Endothelial cell of umbilical vein (primary cell): ENCODE results near the gene CAMK2B. TPM values are rescaled to one million over a fixed set of nuclear protein-coding genes. Genes with fewer than 3 reads are reported as not detected.

Experiments used
- BruUV-seq: library from RNA; stranded (reverse); fragments of 400-500 nt; replicated peaks from 2 replicates; lab custom pipeline; 2021; lab: Mats Ljungman, UMichigan
- CTCF ChIA-PET: fragments of 300-600, 350-600 bp; sonication (Branson Sonifier 250); formaldehyde crosslinking; loops from one replicate; lab custom pipeline; 2021; ENCODE audit warnings: antibody characterized with exemption, inconsistent platforms; lab: Charles Lee
- POLR2A ChIA-PET: fragments of 300-600, 350-600 bp; sonication (Branson Sonifier 250); formaldehyde crosslinking; loops from one replicate; lab custom pipeline; 2021; ENCODE audit warnings: antibody characterized with exemption, inconsistent platforms; lab: Charles Lee
- DNase-seq: peaks from one replicate; pipeline ENCODE4 v3.0.0-alpha.2; 2011; ENCODE audit warnings: low read depth, low spot score
- FAIRE-seq: peaks from 2 replicates; lab custom pipeline; 2011; peaks lifted over from hg19 to GRCh38; lab: Jason Lieb, UNC
- H2AFZ ChIP-seq: 2 replicates; pipeline ENCODE4 v1.6.0; 2012; ENCODE audit warnings: low read depth, low read length, control low read depth, inconsistent platforms
- H3K27ac ChIP-seq: 2 replicates; pipeline ENCODE4 v1.5.1; 2011; ENCODE audit warnings: low read depth, mild to moderate bottlenecking, control low read depth, low read length, moderate library complexity; ENCODE audit not compliant: insufficient read depth
- H3K27me3 ChIP-seq, 2 experiments: 2 replicates each; pipeline versions ENCODE4 v1.6.0 to v1.6.1; 2011; ENCODE audit warnings: low read length in 2 of 2, mixed read lengths in 1 of 2; ENCODE audit not compliant: control insufficient read depth in 2 of 2, insufficient read depth in 2 of 2
- H3K36me3 ChIP-seq, 2 experiments: 2 replicates in 1 of 2; 3 replicates in 1 of 2; pipeline ENCODE4 v1.5.1; 2011; ENCODE audit warnings: low read length in 2 of 2, mild to moderate bottlenecking in 1 of 2, moderate library complexity in 1 of 2; ENCODE audit not compliant: control insufficient read depth in 2 of 2, insufficient read depth in 2 of 2; ENCODE audit errors: extremely low read depth in 1 of 2
- H3K4me1 ChIP-seq: 3 replicates; pipeline ENCODE4 v1.5.1; 2011; ENCODE audit warnings: mild to moderate bottlenecking, low read length; ENCODE audit not compliant: control insufficient read depth, insufficient read depth; ENCODE audit errors: extremely low read depth
- H3K4me2 ChIP-seq: 2 replicates; pipeline ENCODE4 v1.6.1; 2011; ENCODE audit warnings: low read length, control low read depth, mixed read lengths; ENCODE audit not compliant: insufficient read depth
- H3K4me3 ChIP-seq, 3 experiments: fragments of 200-600 bp in 1 of 3; sonication (generic), shearing (Covaris generic) in 1 of 3; replicated peaks in 1 of 3; 2 replicates each; pipeline ENCODE4 v1.5.1; 2011 to 2016; ENCODE audit warnings: control low read depth in 3 of 3, low read length in 3 of 3, mild to moderate bottlenecking in 2 of 3, inconsistent platforms in 1 of 3, low read depth in 1 of 3, moderate library complexity in 1 of 3; ENCODE audit not compliant: insufficient read depth in 1 of 3
- H3K79me2 ChIP-seq: 2 replicates; pipeline ENCODE4 v1.6.0; 2012; ENCODE audit warnings: low read length, inconsistent platforms; ENCODE audit not compliant: control insufficient read depth, insufficient read depth
- H3K9ac ChIP-seq: replicated peaks from 2 replicates; pipeline ENCODE3; 2011; ENCODE audit warnings: low read length, control low read depth; ENCODE audit not compliant: insufficient read depth; ENCODE audit errors: extremely low read depth
- H3K9me1 ChIP-seq: replicated peaks from 3 replicates; pipeline ENCODE4 v1.6.0; 2011; ENCODE audit warnings: mild to moderate bottlenecking, low read length; ENCODE audit not compliant: control insufficient read depth, insufficient read depth; ENCODE audit errors: extremely low read depth
- H3K9me3 ChIP-seq: replicated peaks from 2 replicates; pipeline ENCODE4 v1.5.1; 2012; ENCODE audit warnings: low read length, inconsistent platforms; ENCODE audit not compliant: control insufficient read depth, insufficient read depth
- H4K20me1 ChIP-seq: replicated peaks from 2 replicates; pipeline ENCODE3; 2011; ENCODE audit warnings: mild to moderate bottlenecking, low read length; ENCODE audit not compliant: control insufficient read depth, insufficient read depth; ENCODE audit errors: extremely low read depth
- CTCF ChIP-seq, 2 donors: IDR thresholded peaks; 1 replicate in 1 of 2; 2 replicates in 1 of 2; pipeline ENCODE4 v1.5.1; 2011; ENCODE audit warnings: low read length in 2 of 2, mild to moderate bottlenecking in 2 of 2, moderate library complexity in 2 of 2, control low read depth in 1 of 2, inconsistent platforms in 1 of 2, low read depth in 1 of 2; ENCODE audit not compliant: insufficient read depth in 1 of 2; ENCODE audit errors: extremely low read depth in 1 of 2
- EZH2 ChIP-seq: IDR thresholded peaks from 2 replicates; pipeline ENCODE4 v1.6.1; 2012; ENCODE audit warnings: borderline replicate concordance, low read depth, mild to moderate bottlenecking, moderate library complexity, low read length, inconsistent platforms; ENCODE audit not compliant: severe bottlenecking
- FOS ChIP-seq: IDR thresholded peaks from 2 replicates; pipeline ENCODE4 v1.6.1; 2011; ENCODE audit warnings: mild to moderate bottlenecking, low read length, moderate library complexity, borderline replicate concordance; ENCODE audit not compliant: insufficient read depth
- GATA2 ChIP-seq: IDR thresholded peaks from 2 replicates; pipeline ENCODE4 v1.7.0; 2011; ENCODE audit warnings: low read depth, mild to moderate bottlenecking, moderate library complexity, mixed read lengths, low read length; ENCODE audit not compliant: insufficient read length, insufficient read depth
- JUN ChIP-seq: IDR thresholded peaks from 2 replicates; pipeline ENCODE4 v1.6.1; 2011; ENCODE audit warnings: borderline replicate concordance, low read depth; ENCODE audit not compliant: insufficient read length, insufficient read depth
- MAX ChIP-seq: IDR thresholded peaks from 2 replicates; pipeline ENCODE4 v1.6.1; 2011; ENCODE audit not compliant: insufficient read depth, insufficient read length
- MYC ChIP-seq: IDR thresholded peaks from one replicate; pipeline ENCODE4 v1.6.1; 2011; ENCODE audit warnings: mild to moderate bottlenecking, low read depth, low read length
- POLR2A ChIP-seq: IDR thresholded peaks from 2 replicates; pipeline ENCODE4 v1.6.1; 2012; ENCODE audit warnings: low read depth, mild to moderate bottlenecking, control low read depth, low read length
- POLR2AphosphoS5 ChIP-seq: IDR thresholded peaks from 2 replicates; pipeline ENCODE4 v1.6.1; 2012; ENCODE audit warnings: low read depth, mild to moderate bottlenecking, control low read depth, low read length, moderate library complexity; ENCODE audit not compliant: insufficient read depth
- dilution Hi-C: fragments of 300-500 bp; cut with MboI; formaldehyde crosslinking; loops from one replicate; pipeline ENCODE4 v1.15.0; 2019; ENCODE audit warnings: low sequenced_read_pairs; ENCODE audit not compliant: extremely low pct_ligation_motif_present
- intact Hi-C: fragments of 100-400 bp; cut with micrococcal nuclease; formaldehyde crosslinking; loops from one replicate; pipeline ENCODE4 v1.10.0; 2022
- polyA plus RNA-seq, 4 experiments: library from polyadenylated mRNA; depleted of rRNA in 3 of 4; stranded (reverse) in 3 of 4; unstranded in 1 of 4; fragments of >200 nt; gene quantifications; 2 replicates each; pipeline versions ENCODE4 v1.2.1 to v1.2.3, GENCODE V29; 2011 to 2012; ENCODE audit warnings: missing spikeins in 1 of 4
- total RNA-seq: library from RNA; stranded (reverse); gene quantifications from 2 replicates; pipeline ENCODE4 v1.2.3, GENCODE V29; 2021

The CAMK2B gene
- total and polyA plus RNA-seq, 2 donors (not counting 3 experiments of a cell fraction or from before 2014, with no cell fraction given), result 0.57 to 1.6 TPM

- H3K27me3 ChIP-seq, result no peaks in the 10 kb centered on the region
- TF ChIP-seq JUN (no peak), POLR2AphosphoS5 (no peak), MAX (no peak), FOS (no peak), GATA2 (no peak), MYC (no peak), EZH2 (no peak)
- H4K20me1 ChIP-seq, result no peaks in the 10 kb centered on the region
- H3K9me1 ChIP-seq, result no peaks in the 10 kb centered on the region
- FAIRE-seq, result no peak
- H3K27ac ChIP-seq, result no peak overlapping the region
- no peaks in the 10 kb centered on the region for H3K79me2 ChIP-seq
- H3K4me2 ChIP-seq, result no peak overlapping the region
- no peaks in the 10 kb centered on the region for H3K4me1 ChIP-seq
- dilution Hi-C loops (no loop called here), intact Hi-C loops (no loop called here)
- H2AFZ ChIP-seq, result no peak overlapping the region
- BruUV-seq, result no TSS peak
- CTCF ChIA-PET, result interaction anchor here (1.1 kb wide), 1 partner anchor 12 kb away, joined by 3 read pairs; no protein-coding TSS in a partner anchor
- H3K9ac ChIP-seq, result no peak overlapping the region
- H3K9me3 ChIP-seq, result no peaks in the 10 kb centered on the region
- no peak overlapping the region for H3K4me3 ChIP-seq
- POLR2A ChIA-PET, result no interaction called here
- DNase-seq, result no peak
- H3K36me3 ChIP-seq, result no peaks in the 10 kb centered on the region
Measured at GRCh38 chr7:44228571-44229350, 96.6 kb downstream of the CAMK2B start.

DNA sequence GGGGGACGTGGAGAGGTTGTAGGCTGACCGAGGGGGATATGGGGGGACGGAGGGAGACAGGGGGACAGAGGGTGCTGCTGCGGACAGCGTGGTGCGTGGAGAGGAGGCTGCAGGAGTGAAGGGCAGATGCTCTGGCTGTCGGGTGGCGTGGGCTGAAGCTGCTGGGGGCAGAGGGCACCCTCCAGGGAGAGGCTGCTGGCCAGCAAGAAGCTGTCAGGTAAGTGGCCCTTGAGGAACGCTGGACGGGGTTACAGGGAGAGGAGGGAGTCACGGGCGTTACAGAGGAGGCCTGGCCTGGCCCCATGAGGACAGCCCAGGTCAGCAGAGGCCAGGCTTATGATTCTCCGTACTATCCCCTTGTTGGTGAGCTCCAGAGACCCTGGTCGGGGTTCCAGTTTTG, 97.5 kb downstream of the CAMK2B start:
- no peak for FAIRE-seq
- no peak overlapping the region for H3K4me3 ChIP-seq
- no peak for TF ChIP-seq JUN
- TF ChIP-seq MAX, result no peak
- no peak for TF ChIP-seq CTCF (IDR thresholded peaks at IDR 0.05; ENCODE audit: extremely low read depth in 1 of 2, insufficient read depth in 1 of 2, low read depth in 1 of 2, low read length in 2 of 2)
- TF ChIP-seq FOS, result no peak
- no peak for TF ChIP-seq MYC
- TF ChIP-seq POLR2AphosphoS5, result no peak
- no peak for TF ChIP-seq EZH2
- TF ChIP-seq POLR2A, result no peak
- TF ChIP-seq GATA2, result no peak
- no peaks in the 10 kb centered on the region for H3K9me3 ChIP-seq
- no peaks in the 10 kb centered on the region for H3K9me1 ChIP-seq
- no TSS peak for BruUV-seq
- H3K27ac ChIP-seq, result no peak overlapping the region
- H3K9ac ChIP-seq, result no peak overlapping the region
- H3K79me2 ChIP-seq, result no peaks in the 10 kb centered on the region
- intact Hi-C loops (no loop called here), dilution Hi-C loops (no loop called here)
- no peaks in the 10 kb centered on the region for H4K20me1 ChIP-seq
- no peak overlapping the region for H3K4me2 ChIP-seq
- CTCF ChIA-PET, result interaction anchor here (1.1 kb wide), 1 partner anchor 13 kb away, joined by 3 read pairs; no protein-coding TSS in a partner anchor
- no peaks in the 10 kb centered on the region for H3K36me3 ChIP-seq
- POLR2A ChIA-PET, result no interaction called here
- H2AFZ ChIP-seq, result no peak overlapping the region
- no peak for DNase-seq
- no peaks in the 10 kb centered on the region for H3K27me3 ChIP-seq
- H3K4me1 ChIP-seq, result no peaks in the 10 kb centered on the region
